H7 (cell line): Measurements from ENCODE around the gene AOPEP. TPM values are rescaled to one million over a fixed set of nuclear protein-coding genes. Genes with fewer than 3 reads are reported as not detected.

Experiments used
- DNase-seq: peaks from one replicate; pipeline ENCODE4 v3.0.0; 2012
- H3K27me3 ChIP-seq: 2 replicates; pipeline ENCODE4 v1.6.0; 2011; ENCODE audit warnings: mild to moderate bottlenecking, low read length; ENCODE audit not compliant: control insufficient read depth, insufficient read depth
- H3K36me3 ChIP-seq: replicated peaks from 2 replicates; pipeline ENCODE4 v1.5.1; 2011; ENCODE audit warnings: low read length; ENCODE audit not compliant: control insufficient read depth, insufficient read depth
- H3K4me3 ChIP-seq: 2 replicates; pipeline ENCODE4 v1.5.1; 2011; ENCODE audit warnings: low read depth, mild to moderate bottlenecking, control low read depth, low read length, moderate library complexity; ENCODE audit not compliant: insufficient read depth
- total RNA-seq: library from RNA; depleted of rRNA; stranded (reverse); fragments of >200 nt; shearing (Covaris generic); gene quantifications from 2 replicates; pipeline ENCODE4 v1.2.3, GENCODE V29; 2014

The AOPEP gene
- total RNA-seq, 1 experiment from 2014 or later, result 12.1 TPM

DNA sequence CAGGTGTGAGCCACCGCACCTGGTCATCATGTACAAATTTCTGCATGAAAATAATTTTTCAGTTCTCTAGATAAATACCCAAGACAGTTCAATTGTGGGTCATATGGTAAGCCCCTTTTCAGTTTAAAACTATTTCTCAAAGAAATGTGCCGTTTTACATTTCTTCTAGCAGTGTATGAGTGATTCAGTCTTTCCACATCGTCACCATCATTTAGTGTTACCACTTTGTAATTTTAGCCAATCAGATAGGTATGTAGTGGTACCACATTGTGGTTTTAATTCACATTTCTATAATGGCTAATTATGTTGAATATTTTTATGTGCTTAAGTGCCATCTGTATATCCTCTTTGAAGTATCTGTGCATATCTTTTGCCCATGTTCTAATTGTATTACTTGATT lies 163.1 kb downstream of the AOPEP start:
- no peak for DNase-seq

DNA sequence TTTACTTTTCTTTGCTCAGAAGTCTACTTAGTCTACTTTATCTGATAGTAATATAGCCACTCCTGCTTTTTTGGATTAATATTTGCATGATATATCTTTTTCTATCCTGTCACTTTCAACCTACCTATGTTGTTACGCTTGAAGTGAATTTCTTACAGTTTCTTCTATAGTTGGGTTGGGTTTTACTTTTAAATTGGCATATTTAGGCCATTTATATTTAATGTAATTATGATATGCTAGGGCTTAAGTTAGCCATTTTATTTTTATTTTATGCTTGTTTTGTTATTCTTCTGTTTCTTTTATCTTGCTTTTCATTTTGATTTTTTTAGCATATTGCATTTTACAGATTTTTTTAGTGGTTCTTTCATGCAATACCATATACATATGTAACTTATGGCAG lies 164.7 kb downstream of the AOPEP start:
- H3K27me3 ChIP-seq, result no peaks in the 10 kb centered on the region
- no peaks in the 10 kb centered on the region for H3K36me3 ChIP-seq
- no peak for DNase-seq
- H3K4me3 ChIP-seq, result no peak overlapping the region

More for the DNA sequence above, 163.1 kb downstream of the AOPEP start:
- H3K4me3 ChIP-seq, result no peak overlapping the region
- H3K27me3 ChIP-seq, result no peaks in the 10 kb centered on the region
- no peaks in the 10 kb centered on the region for H3K36me3 ChIP-seq

DNA sequence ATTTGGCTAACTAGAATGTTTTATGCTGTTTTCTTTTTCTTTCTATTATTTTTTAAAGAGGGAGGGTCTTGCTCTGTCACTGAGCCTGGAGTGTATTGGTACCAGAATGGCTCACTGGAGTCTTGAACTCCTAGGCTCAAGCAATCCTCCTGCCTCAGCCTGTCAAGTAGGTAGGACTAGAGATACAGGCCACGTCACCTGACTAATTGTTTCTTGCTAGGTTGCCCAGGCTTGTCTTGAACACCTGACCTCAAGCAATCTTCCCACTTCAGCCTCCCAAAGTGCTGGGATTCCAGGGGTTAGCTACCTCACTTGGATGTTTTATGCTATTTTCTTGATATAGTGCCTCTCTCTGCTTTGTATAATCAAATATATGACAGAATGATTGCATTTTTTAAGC lies 166.2 kb downstream of the AOPEP start:
- Histone ChIP-seq H3K4me3 (no peak overlapping the region), H3K36me3 (no peaks in the 10 kb centered on the region), H3K27me3 (no peaks in the 10 kb centered on the region)
- no peak for DNase-seq

DNA sequence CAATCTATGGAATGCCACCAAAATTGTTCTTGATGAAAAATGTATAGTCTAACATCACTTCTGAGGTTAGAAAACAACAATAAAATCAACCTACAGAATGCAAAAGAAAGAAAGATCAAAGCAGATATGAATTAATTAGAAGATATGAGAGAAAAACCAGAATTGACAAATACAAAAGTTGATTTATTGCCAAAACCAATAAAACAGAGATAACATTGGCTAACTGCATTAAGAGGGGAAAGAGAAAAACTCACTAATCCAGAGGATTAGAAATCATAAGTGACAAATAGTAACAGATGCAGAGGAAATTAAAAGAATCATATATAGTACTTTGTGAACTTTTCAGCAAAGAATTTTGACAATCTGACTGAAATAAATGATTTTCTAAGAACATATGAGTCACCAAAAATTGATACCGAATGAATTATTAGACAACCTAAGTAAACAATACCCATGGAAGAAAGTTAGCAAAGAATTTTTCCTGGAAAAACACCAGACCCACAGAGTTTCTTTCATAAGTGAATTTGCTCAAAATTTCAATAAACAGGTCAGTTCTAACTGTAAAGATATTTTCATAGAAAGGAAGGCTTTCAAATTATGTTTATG lies 167.7 kb downstream of the AOPEP start:
- Histone ChIP-seq H3K27me3 (no peaks in the 10 kb centered on the region), H3K36me3 (no peaks in the 10 kb centered on the region), H3K4me3 (no peak overlapping the region)
- DNase-seq, result no peak

DNA sequence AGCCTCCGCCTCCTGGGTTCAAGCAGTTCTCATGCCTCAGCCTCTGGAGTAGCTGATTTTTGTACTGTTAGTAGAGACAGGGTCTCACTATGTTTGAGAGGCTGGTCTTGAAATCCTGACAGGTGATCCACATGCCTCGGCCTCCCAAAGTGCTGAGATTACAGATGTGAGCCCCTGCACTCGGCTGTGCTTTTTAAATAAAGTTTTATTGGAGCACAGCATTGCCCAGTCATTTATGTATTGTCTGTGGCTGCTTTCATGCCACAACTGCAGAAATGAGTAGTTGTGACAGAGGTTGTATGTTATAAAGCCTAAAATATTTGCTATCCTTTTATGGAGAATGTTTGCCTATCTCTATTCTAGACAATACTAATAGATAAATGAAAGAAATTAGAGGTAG lies 169.2 kb downstream of the AOPEP start:
- Histone ChIP-seq H3K4me3 (no peak overlapping the region), H3K36me3 (no peaks in the 10 kb centered on the region), H3K27me3 (no peaks in the 10 kb centered on the region)
- DNase-seq, result no peak

DNA sequence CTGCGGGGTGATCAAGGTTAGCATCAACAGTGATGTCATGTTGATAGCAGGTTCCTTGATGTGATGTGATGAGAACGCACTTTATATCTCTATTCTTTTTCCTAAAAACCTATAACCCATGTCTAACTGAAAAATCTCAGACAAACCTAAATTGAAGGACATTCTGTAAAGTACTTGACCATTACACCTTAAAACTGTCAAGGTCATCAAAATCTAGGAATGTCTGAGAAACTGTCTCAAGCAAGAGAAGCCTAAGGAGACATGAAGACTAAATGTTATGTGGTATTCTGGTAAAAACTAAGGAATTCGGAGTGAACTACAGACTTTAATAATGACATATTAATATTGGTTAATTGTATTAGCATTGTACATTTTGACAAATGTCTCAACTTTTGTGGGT lies 170.0 kb downstream of the AOPEP start:
- Histone ChIP-seq H3K36me3 (no peaks in the 10 kb centered on the region), H3K4me3 (no peak overlapping the region), H3K27me3 (no peaks in the 10 kb centered on the region)
- DNase-seq, result no peak

DNA sequence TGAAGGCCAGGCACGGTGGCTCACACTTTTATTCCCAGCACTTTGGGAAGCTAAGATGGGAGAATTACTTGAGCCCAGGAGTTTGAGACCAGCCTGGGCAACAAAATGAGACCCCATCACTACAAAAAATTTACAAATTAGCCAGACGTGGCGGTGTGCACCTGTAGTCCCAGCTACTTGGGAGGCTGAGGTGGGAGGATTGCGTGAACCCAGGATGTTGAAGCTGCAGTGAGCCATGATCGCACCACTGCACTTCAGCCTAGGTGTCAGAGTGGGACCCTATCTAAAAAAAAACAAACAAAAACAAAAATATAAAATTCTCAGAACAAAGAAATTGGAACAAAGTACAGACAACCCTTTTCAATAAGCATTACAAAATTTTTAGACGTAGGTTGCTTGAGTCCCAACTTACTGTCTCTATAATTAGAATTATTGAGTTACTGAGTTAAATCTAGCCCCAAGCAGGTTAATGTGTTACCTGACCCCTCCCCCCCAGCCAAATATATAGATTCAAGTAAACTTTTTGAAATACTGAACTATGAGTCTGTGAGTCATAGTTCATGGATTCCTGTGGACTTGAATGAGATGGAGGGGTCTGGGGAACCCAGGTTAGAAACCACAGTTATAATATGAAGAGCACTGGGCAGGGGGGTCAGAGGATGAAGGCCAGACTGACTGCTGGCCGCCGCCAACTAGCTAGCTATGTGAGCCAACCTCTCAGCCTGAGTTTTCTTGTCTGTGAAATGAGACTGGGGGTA lies 173.1 kb downstream of the AOPEP start:
- Histone ChIP-seq H3K4me3 (no peak overlapping the region), H3K36me3 (no peaks in the 10 kb centered on the region), H3K27me3 (no peaks in the 10 kb centered on the region)
- no peak for DNase-seq

DNA sequence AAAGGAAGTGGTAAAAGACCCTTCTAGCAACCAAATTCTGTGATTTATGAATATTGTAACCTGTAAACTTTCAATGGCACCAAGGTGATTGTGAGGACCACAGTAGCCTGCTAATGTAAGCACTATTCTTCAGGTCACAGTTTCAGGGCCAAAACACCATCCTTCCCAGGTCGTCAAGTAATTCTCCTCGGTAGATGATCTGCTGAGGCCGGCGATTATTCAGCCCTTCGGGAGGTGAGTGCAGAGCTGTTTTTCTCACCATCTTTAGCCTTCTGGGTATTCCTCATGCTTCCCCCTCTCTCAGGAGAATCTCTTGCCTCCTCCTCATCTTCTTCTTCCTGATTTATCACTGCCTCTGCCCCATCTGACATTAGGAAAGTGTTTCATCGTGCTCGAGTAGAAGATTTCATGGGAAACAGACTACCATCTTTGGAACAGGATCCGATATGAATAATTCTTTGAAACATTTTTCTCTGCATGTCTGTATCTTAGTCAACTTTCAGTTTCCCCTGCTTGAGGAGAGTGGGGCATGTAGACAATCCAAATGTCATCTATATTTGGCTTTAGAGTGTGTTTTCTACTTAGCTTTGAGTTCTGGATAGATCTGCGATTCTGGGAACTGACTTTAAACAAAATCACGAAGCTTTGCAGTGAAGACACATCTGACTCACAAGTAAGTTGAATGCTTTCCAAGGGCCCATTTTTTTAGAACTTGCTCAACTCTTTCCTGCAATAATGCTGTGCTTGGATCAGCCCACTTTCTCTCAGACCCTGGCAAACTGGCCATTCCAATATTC lies 173.9 kb downstream of the AOPEP start:
- Histone ChIP-seq H3K36me3 (no peaks in the 10 kb centered on the region), H3K27me3 (no peaks in the 10 kb centered on the region), H3K4me3 (no peak overlapping the region)
- DNase-seq, result no peak

DNA sequence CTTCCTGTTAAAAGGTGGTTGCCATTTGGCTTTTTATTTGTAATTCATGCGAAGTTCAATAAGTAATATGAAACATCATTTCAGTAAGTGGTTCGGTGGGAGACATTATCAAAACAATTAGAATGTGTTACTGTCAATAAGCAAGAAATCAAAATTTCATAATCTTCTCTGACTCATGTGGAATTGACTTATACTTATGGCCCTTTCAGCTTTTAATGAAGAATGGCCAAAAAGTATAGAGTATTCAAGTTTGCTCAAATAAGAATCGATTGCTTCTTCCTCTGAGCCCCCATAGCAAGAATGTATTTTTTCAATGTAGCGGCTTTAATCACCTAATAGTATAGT lies 174.5 kb downstream of the AOPEP start:
- H3K4me3 ChIP-seq, result no peak overlapping the region
- no peaks in the 10 kb centered on the region for H3K36me3 ChIP-seq
- DNase-seq, result no peak
- no peaks in the 10 kb centered on the region for H3K27me3 ChIP-seq

DNA sequence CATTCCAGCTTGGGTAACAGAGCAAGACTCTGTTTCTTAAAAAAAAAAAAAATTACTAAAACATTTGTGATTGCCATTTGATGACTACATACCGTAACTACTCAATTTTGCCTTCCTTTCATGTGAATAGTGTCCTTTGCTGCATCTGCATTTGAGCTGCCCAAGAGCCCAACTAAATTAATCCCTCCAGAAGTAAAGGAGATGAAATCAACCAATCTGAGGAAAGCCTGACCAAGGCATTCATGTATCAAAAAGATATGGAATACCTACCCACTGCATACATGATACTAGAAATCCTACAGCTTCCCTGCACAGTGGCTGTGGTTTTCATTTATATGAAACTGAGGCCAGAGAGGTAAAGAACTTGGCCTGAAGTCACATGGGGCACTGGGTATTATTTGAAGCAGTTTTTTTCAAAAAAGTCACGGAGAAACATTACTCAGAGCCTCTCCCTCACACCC lies 177.5 kb downstream of the AOPEP start:
- H3K36me3 ChIP-seq, result no peaks in the 10 kb centered on the region
- no peak overlapping the region for H3K4me3 ChIP-seq
- H3K27me3 ChIP-seq, result no peaks in the 10 kb centered on the region
- DNase-seq, result no peak

DNA sequence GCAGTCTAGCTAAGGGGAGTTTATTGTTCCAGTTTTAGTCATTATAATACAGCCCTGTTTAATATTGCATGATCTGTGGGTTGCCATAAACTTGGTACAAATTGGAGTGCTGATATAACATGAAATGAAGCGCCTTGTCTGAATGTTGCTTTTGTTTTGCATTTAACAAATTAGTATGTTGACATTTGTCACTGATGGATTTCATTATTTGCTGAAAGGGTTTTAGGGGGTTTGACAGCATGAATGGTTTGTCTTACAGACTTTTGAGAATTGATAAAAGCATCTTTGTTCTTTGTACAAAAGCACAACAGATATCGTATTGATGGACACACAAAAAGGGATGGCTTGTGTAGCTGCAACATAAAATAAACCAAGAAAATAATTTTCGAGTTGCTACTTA lies 178.3 kb downstream of the AOPEP start:
- Histone ChIP-seq H3K27me3 (no peaks in the 10 kb centered on the region), H3K4me3 (no peak overlapping the region), H3K36me3 (no peaks in the 10 kb centered on the region)
- DNase-seq, result no peak

DNA sequence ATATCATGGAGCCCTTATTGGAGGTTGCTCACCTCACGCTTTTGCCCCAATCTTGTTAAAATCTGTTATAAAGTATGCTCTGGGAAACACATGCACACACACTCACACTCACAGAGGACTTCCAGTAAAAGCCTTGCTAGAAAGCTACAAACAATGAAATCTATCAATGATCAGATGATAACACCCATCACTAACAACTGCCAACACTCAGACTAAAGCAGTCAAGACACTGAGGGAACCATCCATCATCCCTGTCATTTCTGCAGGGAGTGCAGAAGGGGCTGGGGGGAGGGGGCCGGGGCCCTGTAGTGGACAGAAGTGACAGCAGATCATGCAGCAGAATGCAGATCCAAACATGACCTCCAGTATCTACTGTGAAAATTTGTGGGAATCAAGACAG lies 179.1 kb downstream of the AOPEP start:
- DNase-seq, result no peak
- no peaks in the 10 kb centered on the region for H3K27me3 ChIP-seq
- no peak overlapping the region for H3K4me3 ChIP-seq
- H3K36me3 ChIP-seq, result no peaks in the 10 kb centered on the region

DNA sequence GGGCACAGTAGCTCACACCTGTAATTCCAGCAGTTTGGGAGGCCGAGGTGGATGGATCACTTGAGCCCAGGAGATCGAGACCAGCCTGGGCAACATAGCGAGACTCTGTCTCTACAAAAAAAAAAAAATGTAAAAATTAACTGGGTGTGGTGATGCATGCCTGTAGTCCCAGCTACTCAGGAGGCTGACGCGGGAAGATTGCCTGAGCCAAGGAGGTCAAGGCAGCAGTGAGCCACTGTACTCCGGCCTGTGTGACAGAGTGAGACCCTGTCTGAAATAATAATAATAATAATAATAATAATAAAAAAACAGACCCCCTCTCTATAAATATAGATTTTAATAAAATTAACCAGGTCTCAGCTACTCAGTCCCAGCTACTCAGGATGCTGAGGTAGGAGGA lies 179.7 kb downstream of the AOPEP start:
- no peaks in the 10 kb centered on the region for H3K36me3 ChIP-seq
- DNase-seq, result no peak
- no peak overlapping the region for H3K4me3 ChIP-seq
- H3K27me3 ChIP-seq, result no peaks in the 10 kb centered on the region

DNA sequence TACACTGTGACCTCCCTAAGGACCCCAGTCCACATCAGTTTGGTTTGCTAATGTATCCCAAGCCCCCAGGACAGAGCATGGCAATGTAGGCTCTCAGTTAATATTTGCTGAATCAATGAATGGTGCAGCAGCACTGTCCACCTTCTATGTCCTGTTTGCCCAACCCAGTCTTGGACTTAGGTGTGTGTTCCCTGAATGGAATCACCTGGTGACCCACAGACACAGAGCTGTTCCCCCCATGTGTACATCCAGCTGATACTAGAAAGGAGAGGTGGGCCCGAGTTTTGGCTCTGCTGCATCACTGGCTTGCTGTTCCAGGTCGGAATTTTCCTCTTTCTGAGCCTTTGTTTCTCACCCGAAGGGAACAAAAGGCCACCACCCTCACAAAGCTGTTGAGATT lies 180.2 kb downstream of the AOPEP start:
- no peaks in the 10 kb centered on the region for H3K36me3 ChIP-seq
- no peak overlapping the region for H3K4me3 ChIP-seq
- no peaks in the 10 kb centered on the region for H3K27me3 ChIP-seq
- DNase-seq, result no peak
